ENCODE data around the gene SUN2. TPM values are rescaled to one million over a fixed set of nuclear protein-coding genes. Genes with fewer than 3 reads are reported as not detected.

Gene SUN2
- total and polyA plus RNA-seq, 9 of the 15 experiments (the other 6 are each of a cell fraction or from before 2014, with no cell fraction given): 0.11 to 42.6 (median 16.7) TPM

DNA sequence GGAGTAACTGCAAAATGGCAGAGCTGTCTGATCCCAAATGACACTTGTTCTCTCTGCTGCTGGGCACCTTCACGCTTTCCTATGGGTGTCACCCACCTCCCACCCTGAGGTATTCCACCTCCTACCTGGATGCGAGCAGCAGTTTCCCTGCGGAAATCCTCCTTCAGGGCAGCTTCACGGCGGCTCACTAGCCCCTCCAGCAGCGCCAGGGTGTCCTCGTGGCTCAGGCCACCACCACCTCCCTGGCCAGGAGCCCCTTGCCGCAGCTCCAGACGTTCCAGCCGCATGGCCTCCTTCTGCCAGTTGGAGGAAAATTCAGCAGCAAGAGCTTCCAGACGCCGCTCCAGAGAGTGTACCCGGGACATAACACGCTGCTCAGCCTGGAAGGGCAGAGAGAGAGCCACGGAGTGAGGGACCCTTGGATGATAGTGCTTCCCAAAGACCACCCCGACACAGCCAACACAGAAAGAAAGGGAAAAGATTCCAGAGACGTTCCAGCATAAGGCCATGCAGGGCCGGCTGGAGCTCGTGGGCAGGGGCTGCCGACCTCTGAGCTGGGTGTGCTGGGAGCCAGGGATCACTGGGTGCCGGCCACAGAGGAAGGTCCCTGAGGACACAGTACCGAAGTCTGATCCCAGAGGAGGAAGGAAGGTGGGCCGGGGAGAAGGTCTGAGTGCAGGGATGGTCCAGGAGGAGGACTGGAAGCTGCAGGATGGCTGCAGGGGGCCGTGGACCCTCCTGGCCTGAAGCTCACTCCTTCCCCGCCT lies 13.4 kb downstream of the SUN2 start:
- no peak for ATAC-seq
- Histone ChIP-seq H3K9me3 (replicated peaks; ENCODE audit: control insufficient read depth, insufficient read depth, low read depth, low read length) (no peaks in the 10 kb centered on the region), H3K4me2 (ENCODE audit: insufficient read depth, low read length) (no peak overlapping the region), H3K9ac (ENCODE audit: insufficient read depth in 1 of 2, low read depth in 2 of 2, low read length in 2 of 2) (no peak overlapping the region), H4K20me1 (replicated peaks; ENCODE audit: control insufficient read depth, insufficient read depth, low read length) (no peaks in the 10 kb centered on the region), H3K79me2 (ENCODE audit: control insufficient read depth, insufficient read depth, low read length) (no peaks in the 10 kb centered on the region), H3K4me1 (replicated peaks in 1 of 2; ENCODE audit: control insufficient read depth in 2 of 2, insufficient read depth in 2 of 2, low read length in 2 of 2) (peaks cover 0 to 4% of the 10 kb centered on the region in 2 experiments; a peak in 1 of 5 replicates), H2AFZ (ENCODE audit: low read depth, low read length) (no peak overlapping the region), H3K9me1 (ENCODE audit: control insufficient read depth, insufficient read depth, low read length) (no peaks in the 10 kb centered on the region), H3K36me3 (ENCODE audit: control insufficient read depth, insufficient read depth, low read length) (peaks cover 83% of the 10 kb centered on the region), H3K27me3 (ENCODE audit: control insufficient read depth in 2 of 2, insufficient read depth in 2 of 2, low read length in 2 of 2) (no peaks in the 10 kb centered on the region), H3K4me3 (no peak overlapping the region), H3K27ac (ENCODE audit: extremely low read depth, low read depth, low read length) (no peak overlapping the region)
- ChIA-PET CTCF (ENCODE audit: low intra/inter-chr PET ratio) (no interaction called here), POLR2A (interaction anchor here (1.2 to 2.6 kb wide), 4 partner anchors 9 to 19 kb away, joined by 3 to 19 read pairs (median 6); no protein-coding TSS in a partner anchor)
- WGBS (ENCODE audit: insufficient coverage, low coverage, missing lambda C conversion rate): 85% methylated on average over 18 of the region's 25 CpGs
- intact Hi-C loops (cut with micrococcal nuclease): no loop called here
- FAIRE-seq: no peak
- no peak for DNase-seq (ENCODE audit: extremely low read depth in 1 of 4, low spot score in 3 of 4)
- in situ Hi-C loops (cut with MboI): no loop called here
- 0 out of 2 replicates have a peak, but pooled peaks have one; percentile 25 for TF ChIP-seq RBFOX2 (IDR thresholded peaks at IDR 0.05; ENCODE audit: low read depth, low read length)
- peak; percentile 63 for TF ChIP-seq POLR2G (IDR thresholded peaks at IDR 0.05; ENCODE audit: low read depth, low read length)
- no peak for TF ChIP-seq ATF1 (CRISPR knock-in tag; IDR thresholded peaks at IDR 0.05)
- TF ChIP-seq ATF1 (tag; IDR thresholded peaks at IDR 0.05): no peak
- 0 out of 2 replicates have a peak, but pooled peaks have one; percentile 6 for TF ChIP-seq POLR2A (conservative IDR thresholded peaks at IDR 0.05)
- no peak for TF ChIP-seq ZNF436 (CRISPR knock-in tag; IDR thresholded peaks at IDR 0.05)
- TF ChIP-seq ZNF263 (CRISPR knock-in tag; IDR thresholded peaks at IDR 0.05; ENCODE audit: borderline replicate concordance): no peak
- TF ChIP-seq ZNF197 (CRISPR knock-in tag; IDR thresholded peaks at IDR 0.05; ENCODE audit: low read depth): no peak
- TF ChIP-seq ZNF318 (IDR thresholded peaks at IDR 0.05; ENCODE audit: borderline replicate concordance in 1 of 2, low read depth in 1 of 2): no peak
- TF ChIP-seq XRCC3 (IDR thresholded peaks at IDR 0.05): no peak
- no peak for TF ChIP-seq OTX1 (CRISPR knock-in tag; IDR thresholded peaks at IDR 0.05)
- TF ChIP-seq CBFA2T2 (conservative IDR thresholded peaks at IDR 0.05): no peak
- no peak for TF ChIP-seq ZNF324 (CRISPR knock-in tag; IDR thresholded peaks at IDR 0.05)
- no TSS peak for BruUV-seq (replicated peaks)
